SU-DHL-6 (cell line): ENCODE measurements around the gene TMC1.

Experiments
- H2AFZ ChIP-seq: fragments of 200-600 bp; sonication (generic); 2 replicates; pipeline ENCODE4 v1.6.1; 2014; ENCODE audit warnings: low read depth, mild to moderate bottlenecking, moderate library complexity, mixed read lengths, antibody characterized with exemption, low read length; ENCODE audit not compliant: severe bottlenecking
- H3F3A ChIP-seq: fragments of 200-600 bp; shearing (Covaris generic); 2 replicates; pipeline ENCODE4 v1.6.0; 2016; ENCODE audit warnings: antibody characterized with exemption, mild to moderate bottlenecking; ENCODE audit not compliant: insufficient read depth
- H3K27ac ChIP-seq: fragments of 200-600 bp; sonication (generic); 2 replicates; pipeline ENCODE4 v1.5.1; 2016; ENCODE audit warnings: low read depth, mild to moderate bottlenecking, low read length, moderate library complexity, mixed read lengths
- H3K27me3 ChIP-seq: fragments of 200-600 bp; sonication (generic), shearing (Covaris generic); 2 replicates; pipeline ENCODE4 v1.6.0; 2014; ENCODE audit warnings: mild to moderate bottlenecking, low read length
- H3K36me3 ChIP-seq: fragments of 200-600 bp; sonication (generic); 2 replicates; pipeline ENCODE4 v1.6.1; 2014; ENCODE audit warnings: mild to moderate bottlenecking, low read length, mixed read lengths
- H3K4me2 ChIP-seq: fragments of 300-600, 200-600 bp; shearing (Covaris generic), sonication (generic); 2 replicates; pipeline ENCODE4 v1.6.0; 2014; ENCODE audit warnings: low read length, low read depth, mild to moderate bottlenecking; ENCODE audit not compliant: poor library complexity, severe bottlenecking
- H3K4me3 ChIP-seq: fragments of 200-600 bp; sonication (generic); 2 replicates; pipeline ENCODE4 v1.5.1; 2014; ENCODE audit warnings: antibody characterized with exemption, low read length, mild to moderate bottlenecking, mixed read lengths; ENCODE audit not compliant: insufficient read depth, poor library complexity, severe bottlenecking
- H3K79me2 ChIP-seq: fragments of 200-600 bp; sonication (generic); 2 replicates; pipeline ENCODE4 v1.6.1; 2014; ENCODE audit warnings: mild to moderate bottlenecking, low read length, moderate library complexity; ENCODE audit not compliant: insufficient read depth
- H3K9ac ChIP-seq: fragments of 200-600 bp; sonication (generic); 2 replicates; pipeline ENCODE4 v1.7.0; 2014; ENCODE audit warnings: mild to moderate bottlenecking, low read length
- H3K9me2 ChIP-seq: fragments of 200-600 bp; sonication (generic); replicated peaks from 2 replicates; pipeline ENCODE4 v1.6.1; 2014; ENCODE audit warnings: low read length; ENCODE audit not compliant: insufficient read depth
- H3K9me3 ChIP-seq: fragments of 200-600 bp; sonication (generic); 2 replicates; pipeline ENCODE4 v1.6.1; 2014; ENCODE audit warnings: low read length, mixed read lengths; ENCODE audit not compliant: insufficient read depth
- H4K20me1 ChIP-seq: fragments of 200-600 bp; sonication (generic); 2 replicates; pipeline ENCODE4 v1.6.1; 2014; ENCODE audit warnings: low read depth, mild to moderate bottlenecking, antibody characterized with exemption, low read length, moderate library complexity, mixed read lengths
- CTCF ChIP-seq: fragments of 200-600 bp; sonication (generic); IDR thresholded peaks from one replicate; pipeline ENCODE4 v1.5.1; 2017; ENCODE audit warnings: antibody characterized with exemption, mild to moderate bottlenecking, low read length, moderate library complexity; ENCODE audit not compliant: insufficient read depth, poor library complexity, severe bottlenecking
- EZH2phosphoT487 ChIP-seq: fragments of 200-600 bp; sonication (generic), shearing (Covaris generic); conservative IDR thresholded peaks from 2 replicates; pipeline ENCODE4 v1.6.1; 2018; ENCODE audit warnings: mild to moderate bottlenecking, antibody characterized with exemption, low read length, moderate library complexity, mixed read lengths

TMC1 gene

GRCh38 chr9:72864327-72864726 is 342.9 kb downstream of the TMC1 start:
- H3K4me2 ChIP-seq, result no peak overlapping the region
- H3F3A ChIP-seq, result no peaks in the 10 kb centered on the region
- H3K9me2 ChIP-seq, result no peaks in the 10 kb centered on the region
- H3K9ac ChIP-seq, result no peak overlapping the region
- H3K79me2 ChIP-seq, result no peaks in the 10 kb centered on the region
- no peaks in the 10 kb centered on the region for H4K20me1 ChIP-seq
- no peak for TF ChIP-seq EZH2phosphoT487
- no peak for TF ChIP-seq CTCF
- H3K9me3 ChIP-seq, result no peaks in the 10 kb centered on the region
- no peaks in the 10 kb centered on the region for H3K36me3 ChIP-seq
- no peaks in the 10 kb centered on the region; the same call in 1 of the 2 replicates for H3K27me3 ChIP-seq
- no peak overlapping the region for H3K27ac ChIP-seq
- no peak overlapping the region for H2AFZ ChIP-seq
- no peak overlapping the region for H3K4me3 ChIP-seq

GRCh38 chr9:72871685-72872084 is 350.3 kb downstream of the TMC1 start:
- Histone ChIP-seq H3K36me3 (no peaks in the 10 kb centered on the region), H3K79me2 (no peaks in the 10 kb centered on the region), H3K27me3 (no peaks in the 10 kb centered on the region; the same call in 1 of the 2 replicates), H3K4me3 (no peak overlapping the region), H3F3A (no peaks in the 10 kb centered on the region), H3K27ac (no peak overlapping the region), H4K20me1 (no peaks in the 10 kb centered on the region), H3K9ac (no peak overlapping the region), H2AFZ (no peak overlapping the region), H3K4me2 (no peak overlapping the region), H3K9me3 (no peaks in the 10 kb centered on the region), H3K9me2 (no peaks in the 10 kb centered on the region)
- no peak for TF ChIP-seq CTCF
- no peak for TF ChIP-seq EZH2phosphoT487

- H3K27ac ChIP-seq, result no peak overlapping the region
These were observed 351.3 kb downstream of the TMC1 start for GRCh38 chr9:72872718-72873117.

More at GRCh38 chr9:72872718-72873117, 351.3 kb downstream of the TMC1 start:
- Histone ChIP-seq H4K20me1 (no peaks in the 10 kb centered on the region), H2AFZ (no peak overlapping the region), H3K36me3 (no peaks in the 10 kb centered on the region), H3F3A (no peaks in the 10 kb centered on the region), H3K9me2 (no peaks in the 10 kb centered on the region), H3K27me3 (no peaks in the 10 kb centered on the region), H3K9ac (no peak overlapping the region), H3K79me2 (no peaks in the 10 kb centered on the region), H3K9me3 (no peaks in the 10 kb centered on the region), H3K4me2 (no peak overlapping the region), H3K4me3 (no peak overlapping the region)
- TF ChIP-seq EZH2phosphoT487 (no peak), CTCF (no peak)
